ENCODE data around the gene SPINT2. TPM values are rescaled to one million over a fixed set of nuclear protein-coding genes. Genes with fewer than 3 reads are reported as not detected.

The SPINT2 gene
- total and polyA plus RNA-seq, 11 donors = 3.5 to 27.7 (median 14.6) TPM

GRCh38 chr19:38304352-38304865 is 40.0 kb downstream of the SPINT2 start:
- H3K27ac ChIP-seq = peak overlapping the region in 9 of 12 donors; percentile 1 to 89 (median 52)
- peak in 2 of 4 donors; percentile 4 to 5 for ATAC-seq

GRCh38 chr19:38304866-38305429 is 40.6 kb downstream of the SPINT2 start:
- Histone ChIP-seq H3K4me3 (peak overlapping the region in 10 of 12 donors; percentile 7 to 41 (median 30)), H3K9me3 (no peaks in the 10 kb centered on the region), H3K27ac (peak overlapping the region in 8 of 12 donors; percentile 9 to 89 (median 56)), H3K36me3 (peaks cover 0 to 48% (median 29%) of the 10 kb centered on the region in 9 donors), H3K4me1 (peaks cover 0 to 7% (median 0%) of the 10 kb centered on the region in 12 donors), H3K27me3 (no peaks in the 10 kb centered on the region)
- intact Hi-C loops (cut with DNase I) = no loop called here
- WGBS, 4 donors = 62 to 79% (median 68%) methylated on average over 12 to 29 of the region's 29 CpGs
- DNase-seq = peak; percentile 43 to 80 (median 72)
- ATAC-seq = peak; percentile 68 to 80 (median 74)
- TF ChIP-seq POLR2A (IDR thresholded peaks at IDR 0.05) = peak in 1 of 2 donors; percentile 47
- no peak for TF ChIP-seq CTCF (IDR thresholded peaks at IDR 0.05)

More at GRCh38 chr19:38304352-38304865, 40.0 kb downstream of the SPINT2 start:
- no peak for DNase-seq
- H3K4me3 ChIP-seq = peak overlapping the region in 9 of 12 donors; percentile 6 to 41 (median 30)
- peaks cover 0 to 7% (median 0%) of the 10 kb centered on the region in 12 donors for H3K4me1 ChIP-seq
- TF ChIP-seq POLR2A (IDR thresholded peaks at IDR 0.05) = no peak
- no peak for TF ChIP-seq CTCF (IDR thresholded peaks at IDR 0.05)
- peaks cover 0 to 44% (median 28%) of the 10 kb centered on the region in 9 donors for H3K36me3 ChIP-seq
- intact Hi-C loops (cut with DNase I) = no loop called here
- whole genome bisulfite sequencing, 4 donors = 73 to 79% (median 76%) methylated on average over 8 to 27 of the region's 27 CpGs
- no peaks in the 10 kb centered on the region for H3K9me3 ChIP-seq
- H3K27me3 ChIP-seq = no peaks in the 10 kb centered on the region

GRCh38 chr19:38306236-38306635 is 41.9 kb downstream of the SPINT2 start:
- DNase-seq (no peak), ATAC-seq (no peak)
- Histone ChIP-seq H3K4me3 (no peak overlapping the region), H3K9me3 (no peaks in the 10 kb centered on the region), H3K36me3 (peaks cover 0 to 48% (median 29%) of the 10 kb centered on the region in 9 donors), H3K4me1 (peaks cover 0 to 7% (median 0%) of the 10 kb centered on the region in 12 donors), H3K27me3 (no peaks in the 10 kb centered on the region), H3K27ac (no peak overlapping the region)
- intact Hi-C loops (cut with DNase I) = no loop called here
- WGBS, 4 donors = 89 to 98% (median 96%) methylated on average over 3 of the region's 3 CpGs
- TF ChIP-seq CTCF (IDR thresholded peaks at IDR 0.05) (no peak), POLR2A (IDR thresholded peaks at IDR 0.05) (no peak)

GRCh38 chr19:38307076-38307475 is 42.7 kb downstream of the SPINT2 start:
- ATAC-seq (no peak), DNase-seq (no peak)
- Histone ChIP-seq H3K36me3 (peaks cover 0 to 48% (median 29%) of the 10 kb centered on the region in 9 donors), H3K4me3 (no peak overlapping the region), H3K27me3 (no peaks in the 10 kb centered on the region), H3K4me1 (peaks cover 0 to 7% (median 0%) of the 10 kb centered on the region in 12 donors), H3K27ac (no peak overlapping the region), H3K9me3 (no peaks in the 10 kb centered on the region)
- no peak for TF ChIP-seq CTCF (IDR thresholded peaks at IDR 0.05)
- TF ChIP-seq POLR2A (IDR thresholded peaks at IDR 0.05) = no peak
- 94 to 100% (median 95%) methylated on average over 2 to 4 of the region's 4 CpGs for WGBS, 4 donors
- intact Hi-C loops (cut with DNase I) = no loop called here
